NCI-H446 treated with DMSO at 0.1 percent for 48 hours (cell line): ENCODE data around the gene IFRD2.

Experiments
- DNase-seq: peaks from one replicate; lab custom pipeline; 2025; lab: John Stamatoyannopoulos, UW

Gene IFRD2

GRCh38 chr3:50292159-50293078 is at the start of gene IFRD2:
TSS of gene IFRD2 (minus strand) at chr3:50292429. CDS start at chr3:50292274, 155 bp downstream.
- peak; percentile 91 for DNase-seq

GRCh38 chr3:50341537-50341936 is 49.3 kb upstream of the IFRD2 start:
- no peak for DNase-seq

GRCh38 chr3:50340448-50341329 is 48.5 kb upstream of the IFRD2 start, which contains the start of gene RASSF1:
TSS of gene RASSF1 (minus strand) at chr3:50340836. CDS start at chr3:50340805, 31 bp downstream.
- no peak for DNase-seq

GRCh38 chr3:50340147-50340447 is 47.9 kb upstream of the IFRD2 start:
- DNase-seq = no peak

- no peak for DNase-seq
Measured at GRCh38 chr3:50339485-50340146, 47.4 kb upstream of the IFRD2 start.

- no peak for DNase-seq
Measured at GRCh38 chr3:50338965-50339364, 46.7 kb upstream of the IFRD2 start.

GRCh38 chr3:50337175-50337861 is 45.1 kb upstream of the IFRD2 start:
- peak; percentile 94 for DNase-seq

- DNase-seq = no peak
Measured at GRCh38 chr3:50336452-50337174, 44.4 kb upstream of the IFRD2 start.

GRCh38 chr3:50334339-50335075 is 42.3 kb upstream of the IFRD2 start:
- no peak for DNase-seq

GRCh38 chr3:50333744-50334328 is 41.6 kb upstream of the IFRD2 start:
- no peak for DNase-seq

- no peak for DNase-seq
Measured at GRCh38 chr3:50331364-50331907, 39.2 kb upstream of the IFRD2 start.

GRCh38 chr3:50330330-50330729 is 38.1 kb upstream of the IFRD2 start:
- DNase-seq = no peak

- peak; percentile 76 for DNase-seq
Measured at GRCh38 chr3:50327943-50328691, 35.9 kb upstream of the IFRD2 start, which contains the start of gene TUSC2. TSS of gene TUSC2 (minus strand) at chr3:50328223. CDS start at chr3:50328099, 124 bp downstream.

GRCh38 chr3:50327129-50327528 is 34.9 kb upstream of the IFRD2 start:
- DNase-seq = no peak

- no peak for DNase-seq
Measured at GRCh38 chr3:50326182-50326541, 33.9 kb upstream of the IFRD2 start.

- no peak for DNase-seq
Measured at GRCh38 chr3:50325497-50326181, 33.4 kb upstream of the IFRD2 start.

- DNase-seq = no peak
Measured at GRCh38 chr3:50325113-50325480, 32.9 kb upstream of the IFRD2 start.
